Measurements from ENCODE around the gene OTOG.

- TF ChIP-seq CTCF (IDR thresholded peaks at IDR 0.05) (no peak), EZH2 (IDR thresholded peaks at IDR 0.05; ENCODE audit: borderline replicate concordance, insufficient read depth, low read depth, low read length, poor library complexity, severe bottlenecking) (no peak)
Measured at GRCh38 chr11:17518366-17518765, 28.7 kb upstream of the OTOG start.
